ENCODE data around the gene MAPKAP1.

GRCh38 chr9:125391704-125392103, 315.3 kb downstream of the MAPKAP1 start:
- no peak for TF ChIP-seq CTCF (IDR thresholded peaks at IDR 0.05)
- no peak for TF ChIP-seq POLR2A (IDR thresholded peaks at IDR 0.05)

Measured in suprapubic skin (tissue), 3 donors.